GM12865 (cell line): ENCODE results near the gene NUPR1.

Experiments
- DNase-seq: peaks from one replicate; pipeline ENCODE4 v3.0.0; 2010; ENCODE audit warnings: low read depth
- H3K4me3 ChIP-seq: 2 replicates; pipeline ENCODE4 v1.5.1; 2011; ENCODE audit warnings: mild to moderate bottlenecking, low read depth, low read length, control low read depth
- CTCF ChIP-seq: IDR thresholded peaks from 2 replicates; pipeline ENCODE4 v1.5.1; 2011; ENCODE audit warnings: low read length, control low read depth, low read depth, inconsistent platforms; ENCODE audit not compliant: insufficient read depth; ENCODE audit errors: missing control alignments

The NUPR1 gene

GRCh38 chr16:28526201-28527099, 12.3 kb downstream of the NUPR1 start:
- no peak for TF ChIP-seq CTCF
- DNase-seq: no peak
- no peak overlapping the region for H3K4me3 ChIP-seq

GRCh38 chr16:28524681-28525171, 14.0 kb downstream of the NUPR1 start:
- peak; percentile 50 for DNase-seq
- TF ChIP-seq CTCF: no peak
- H3K4me3 ChIP-seq: no peak overlapping the region

GRCh38 chr16:28522792-28523191, 16.0 kb downstream of the NUPR1 start:
- peak; percentile 69 for DNase-seq
- no peak for TF ChIP-seq CTCF
- H3K4me3 ChIP-seq: no peak overlapping the region

- no peak overlapping the region for H3K4me3 ChIP-seq
- no peak for DNase-seq
- no peak for TF ChIP-seq CTCF
Observed at GRCh38 chr16:28521436-28521835, 17.3 kb downstream of the NUPR1 start.

- no peak overlapping the region for H3K4me3 ChIP-seq
- TF ChIP-seq CTCF: no peak
- no peak for DNase-seq
Observed at GRCh38 chr16:28520672-28521071, 18.1 kb downstream of the NUPR1 start.

GRCh38 chr16:28514246-28514645, 24.5 kb downstream of the NUPR1 start:
- DNase-seq: no peak
- no peak for TF ChIP-seq CTCF
- no peak overlapping the region for H3K4me3 ChIP-seq
